Smooth muscle cell (in vitro differentiated cells): ENCODE data around the gene RALBP1. TPM values are rescaled to one million over a fixed set of nuclear protein-coding genes. Genes with fewer than 3 reads are reported as not detected.

Experiments
- DNase-seq: peaks from one replicate; lab custom pipeline; 2025; ENCODE audit not compliant: unreplicated experiment; lab: John Stamatoyannopoulos, UW
- H2AFZ ChIP-seq: fragments of 200-600 bp; sonication (generic); 2 replicates; pipeline ENCODE4 v1.6.0; 2016; ENCODE audit warnings: antibody characterized with exemption, low read depth, mild to moderate bottlenecking
- H3F3A ChIP-seq: fragments of 200-600 bp; sonication (generic); 2 replicates; pipeline ENCODE4 v1.6.0; 2017; ENCODE audit warnings: antibody characterized with exemption, low read depth
- H3K27ac ChIP-seq: fragments of 200-600 bp; sonication (generic); 2 replicates; pipeline ENCODE4 v1.5.1; 2016; ENCODE audit warnings: low read depth, mild to moderate bottlenecking
- H3K27me3 ChIP-seq: fragments of 200-600 bp; sonication (generic); 2 replicates; pipeline ENCODE4 v1.6.1; 2016; ENCODE audit warnings: low read depth, mild to moderate bottlenecking
- H3K36me3 ChIP-seq: fragments of 200-600 bp; sonication (generic); 2 replicates; pipeline ENCODE4 v1.5.1; 2016; ENCODE audit warnings: low read depth
- H3K4me1 ChIP-seq: fragments of 200-600 bp; sonication (generic); 2 replicates; pipeline ENCODE4 v1.5.1; 2016; ENCODE audit warnings: low read depth
- H3K4me2 ChIP-seq: fragments of 200-600 bp; sonication (generic); 2 replicates; pipeline ENCODE4 v1.6.0; 2016; ENCODE audit warnings: mild to moderate bottlenecking
- H3K4me3 ChIP-seq: fragments of 200-600 bp; sonication (generic); 2 replicates; pipeline ENCODE4 v1.5.1; 2016; ENCODE audit warnings: mild to moderate bottlenecking
- H3K79me2 ChIP-seq: fragments of 200-600 bp; sonication (generic); 2 replicates; pipeline ENCODE4 v1.6.0; 2016; ENCODE audit warnings: low read depth, mild to moderate bottlenecking
- H3K9ac ChIP-seq: fragments of 200-600 bp; sonication (generic); 2 replicates; pipeline ENCODE4 v1.6.0; 2016; ENCODE audit warnings: low read depth
- H3K9me3 ChIP-seq: fragments of 200-600 bp; sonication (generic); replicated peaks from 2 replicates; pipeline ENCODE4 v1.5.1; 2016; ENCODE audit warnings: low read depth
- H4K20me1 ChIP-seq: fragments of 200-600 bp; sonication (generic); 2 replicates; pipeline ENCODE4 v1.6.0; 2016; ENCODE audit warnings: low read depth
- CTCF ChIP-seq: fragments of 200-600 bp; sonication (generic); IDR thresholded peaks from 2 replicates; pipeline ENCODE4 v1.5.1; 2017; ENCODE audit warnings: borderline replicate concordance, mild to moderate bottlenecking, antibody characterized with exemption; ENCODE audit not compliant: insufficient read depth, poor library complexity, severe bottlenecking
- WGBS: methylation state at CpG from one replicate; pipeline ENCODE4 v1.1.7; 2016; ENCODE audit warnings: low lambda C conversion rate; 5-methylcytosine and 5-hydroxymethylcytosine counted together
- polyA plus RNA-seq: library from polyadenylated mRNA; unstranded; fragments of >200 nt; fragmentation: Nextera tagmentation; extraction: Ambion mirVana; gene quantifications from 2 replicates; pipeline ENCODE4 v1.2.1, GENCODE V29; 2016
- total RNA-seq: library from RNA; depleted of rRNA; stranded (reverse); fragments of >200 nt; gene quantifications from 2 replicates; pipeline ENCODE4 v1.2.3, GENCODE V29; 2014

RALBP1 gene
- total and polyA plus RNA-seq, 2 experiments from 2014 or later, result 33.3 to 33.6 TPM

GRCh38 chr18:9537677-9538076, 62.4 kb downstream of the RALBP1 start:
- Histone ChIP-seq H3K36me3 (no peaks in the 10 kb centered on the region), H3K9me3 (no peaks in the 10 kb centered on the region), H3F3A (no peaks in the 10 kb centered on the region), H3K27ac (no peak overlapping the region), H3K4me1 (no peaks in the 10 kb centered on the region), H3K79me2 (no peaks in the 10 kb centered on the region), H3K4me2 (no peak overlapping the region), H4K20me1 (no peaks in the 10 kb centered on the region), H3K9ac (no peak overlapping the region), H3K27me3 (no peaks in the 10 kb centered on the region), H2AFZ (no peak overlapping the region), H3K4me3 (no peak overlapping the region)
- WGBS, result 92% methylated on average over 6 of the region's 6 CpGs
- no peak for TF ChIP-seq CTCF
- no peak for DNase-seq

GRCh38 chr18:9539283-9539682, 64.0 kb downstream of the RALBP1 start:
- Histone ChIP-seq H3K79me2 (no peaks in the 10 kb centered on the region), H3K36me3 (no peaks in the 10 kb centered on the region), H3K9ac (no peak overlapping the region), H3F3A (no peaks in the 10 kb centered on the region), H3K4me1 (no peaks in the 10 kb centered on the region), H3K4me3 (no peak overlapping the region), H3K27ac (no peak overlapping the region), H3K27me3 (no peaks in the 10 kb centered on the region), H3K9me3 (no peaks in the 10 kb centered on the region), H2AFZ (no peak overlapping the region), H3K4me2 (no peak overlapping the region), H4K20me1 (no peaks in the 10 kb centered on the region)
- no peak for DNase-seq
- 87% methylated on average over 6 of the region's 6 CpGs for WGBS
- no peak for TF ChIP-seq CTCF

GRCh38 chr18:9539938-9540337, 64.6 kb downstream of the RALBP1 start:
- H3K79me2 ChIP-seq, result no peaks in the 10 kb centered on the region
- no peaks in the 10 kb centered on the region for H3K36me3 ChIP-seq
- no peaks in the 10 kb centered on the region for H3F3A ChIP-seq
- no peaks in the 10 kb centered on the region for H3K9me3 ChIP-seq
- H4K20me1 ChIP-seq, result no peaks in the 10 kb centered on the region
- H3K4me3 ChIP-seq, result no peak overlapping the region
- no peak overlapping the region for H3K9ac ChIP-seq
- no peaks in the 10 kb centered on the region for H3K27me3 ChIP-seq
- H3K4me2 ChIP-seq, result no peak overlapping the region
- no peak overlapping the region for H3K27ac ChIP-seq
- 91% methylated on average over 8 of the region's 8 CpGs for WGBS
- no peak overlapping the region for H2AFZ ChIP-seq
- TF ChIP-seq CTCF, result no peak
- no peak for DNase-seq
- no peaks in the 10 kb centered on the region for H3K4me1 ChIP-seq

- Histone ChIP-seq H3K4me2 (no peak overlapping the region), H3K4me1 (no peaks in the 10 kb centered on the region), H3K27me3 (no peaks in the 10 kb centered on the region), H3K79me2 (no peaks in the 10 kb centered on the region), H3K27ac (no peak overlapping the region), H3K9ac (no peak overlapping the region), H4K20me1 (peaks cover 8% of the 10 kb centered on the region), H3K4me3 (no peak overlapping the region), H3F3A (no peaks in the 10 kb centered on the region), H3K36me3 (peaks cover 15% of the 10 kb centered on the region), H2AFZ (no peak overlapping the region), H3K9me3 (no peaks in the 10 kb centered on the region)
- 92% methylated on average over 4 of the region's 4 CpGs for WGBS
- TF ChIP-seq CTCF, result no peak
- DNase-seq, result no peak
Observed at GRCh38 chr18:9542924-9543323, 67.6 kb downstream of the RALBP1 start.
